T-helper 1 cell treated with Interleukin-12 subunit alpha and Interleukin-12 subunit beta and Interleukin-4 antibody, amounts not matched to agents 30 ng/mL and 1 ng/mL, for 36 hours (primary cell): ENCODE measurements around the gene RAB3GAP1. TPM values are rescaled to one million over a fixed set of nuclear protein-coding genes. Genes with fewer than 3 reads are reported as not detected.
"Not testable (repeated sequence)": the region's sequence is repeated elsewhere in the genome, so short reads cannot be mapped to it uniquely, and the experiment has no call there.

ENCODE experiments used
- intact Hi-C: fragments of 100-400 bp; cut with micrococcal nuclease; formaldehyde crosslinking; loops from one replicate; pipeline ENCODE4 v1.15.1; 2024
- total RNA-seq: library from RNA; stranded (reverse); gene quantifications from 2 replicates; pipeline ENCODE4 v1.2.3, GENCODE V29; 2022

Gene RAB3GAP1
- total RNA-seq, 1 donor from 2014 or later = 27.1 TPM

DNA sequence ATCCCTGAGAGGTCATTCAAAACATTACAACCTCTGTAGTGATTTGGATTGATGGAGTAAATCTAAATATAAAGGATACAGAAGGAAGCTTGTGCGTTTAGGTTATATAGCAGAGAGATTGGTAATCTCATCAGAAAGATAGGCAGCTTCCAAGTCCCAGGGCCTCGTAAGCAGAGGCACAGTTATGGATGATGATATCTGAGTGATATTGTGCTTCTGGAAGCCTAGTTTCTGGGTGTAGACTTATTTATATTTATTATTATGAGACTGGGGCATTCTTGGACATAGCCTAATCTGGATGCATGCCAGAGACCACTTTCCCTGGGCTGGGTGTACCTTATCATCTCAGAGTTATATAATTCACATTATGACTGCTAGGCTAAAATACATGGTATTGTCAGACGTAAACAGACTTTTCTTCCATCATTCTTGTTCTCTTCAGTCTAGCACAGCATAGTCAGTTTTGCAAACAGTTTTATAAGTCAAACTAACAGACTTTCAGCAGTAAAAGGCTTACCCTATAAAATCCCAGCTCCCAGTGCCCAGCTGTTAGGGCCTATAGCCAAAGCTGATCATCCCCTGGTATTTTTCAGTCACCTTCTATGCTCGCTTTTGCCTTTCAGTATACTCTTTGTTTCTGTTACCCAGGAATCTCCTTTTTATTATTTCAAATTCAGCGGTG, 47.9 kb downstream of the RAB3GAP1 start:
- intact Hi-C loops = no loop called here

GRCh38 chr2:135103843-135104242, 51.8 kb downstream of the RAB3GAP1 start:
- intact Hi-C loops = loop anchor here (1.0 to 2.0 kb wide), 2 partner anchors 15 to 52 kb away; partner anchors contain the start of gene RAB3GAP1

DNA sequence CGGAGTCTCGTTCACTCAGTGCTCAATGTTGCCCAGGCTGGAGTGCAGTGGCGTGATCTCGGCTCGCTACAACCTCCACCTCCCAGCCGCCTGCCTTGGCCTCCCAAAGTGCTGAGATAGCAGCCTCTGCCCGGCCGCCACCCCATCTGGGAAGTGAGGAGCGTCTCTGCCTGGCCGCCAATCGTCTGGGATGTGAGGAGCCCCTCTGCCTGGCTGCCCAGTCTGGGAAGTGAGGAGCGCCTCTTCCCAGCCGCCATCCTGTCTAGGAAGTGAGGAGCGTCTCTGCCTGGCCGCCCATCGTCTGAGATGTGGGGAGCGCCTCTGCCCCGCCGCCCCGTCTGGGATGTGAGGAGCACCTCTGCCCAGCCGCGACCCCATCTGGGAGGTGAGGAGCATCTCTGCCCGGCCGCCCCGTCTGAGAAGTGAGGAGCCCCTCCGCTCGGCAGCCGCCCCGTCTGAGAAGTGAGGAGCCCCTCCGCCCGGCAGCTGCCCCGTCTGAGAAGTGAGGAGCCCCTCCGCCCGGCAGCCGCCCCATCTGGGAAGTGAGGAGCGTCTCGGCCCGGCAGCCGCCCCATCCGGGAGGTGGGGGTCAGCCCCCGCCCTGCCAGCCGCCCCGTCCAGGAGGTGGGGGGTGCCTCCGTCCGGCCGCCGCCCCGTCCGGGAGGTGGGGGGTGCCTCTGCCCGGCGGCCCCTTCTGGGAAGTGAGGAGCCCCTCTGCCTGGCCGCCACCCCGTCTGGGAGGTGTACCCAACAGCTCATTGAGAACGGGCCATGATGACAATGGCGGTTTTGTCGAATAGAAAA, 53.6 kb downstream of the RAB3GAP1 start:
- intact Hi-C loops = not testable (repeated sequence)

DNA sequence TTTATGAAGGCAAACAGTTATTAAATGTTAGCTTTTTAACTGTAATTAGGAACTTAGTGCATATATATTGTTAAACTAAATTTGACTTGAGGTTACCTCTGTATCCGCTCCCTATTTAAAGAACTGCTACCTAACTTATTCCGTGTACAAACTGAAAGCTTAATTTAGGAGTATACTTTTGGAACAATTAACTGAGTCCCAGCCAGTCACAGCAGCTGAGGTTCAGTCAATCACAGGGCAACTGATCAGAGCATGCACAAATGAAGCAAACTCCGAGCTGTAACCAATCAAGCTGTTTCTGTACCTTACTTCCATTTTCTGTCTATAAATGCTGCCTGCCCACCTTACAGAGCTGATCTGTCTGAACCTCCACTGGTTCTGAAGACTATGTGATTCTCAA, 61.2 kb downstream of the RAB3GAP1 start:
- intact Hi-C loops = no loop called here

- intact Hi-C loops = no loop called here
These were observed 67.5 kb downstream of the RAB3GAP1 start for GRCh38 chr2:135119582-135119981.

DNA sequence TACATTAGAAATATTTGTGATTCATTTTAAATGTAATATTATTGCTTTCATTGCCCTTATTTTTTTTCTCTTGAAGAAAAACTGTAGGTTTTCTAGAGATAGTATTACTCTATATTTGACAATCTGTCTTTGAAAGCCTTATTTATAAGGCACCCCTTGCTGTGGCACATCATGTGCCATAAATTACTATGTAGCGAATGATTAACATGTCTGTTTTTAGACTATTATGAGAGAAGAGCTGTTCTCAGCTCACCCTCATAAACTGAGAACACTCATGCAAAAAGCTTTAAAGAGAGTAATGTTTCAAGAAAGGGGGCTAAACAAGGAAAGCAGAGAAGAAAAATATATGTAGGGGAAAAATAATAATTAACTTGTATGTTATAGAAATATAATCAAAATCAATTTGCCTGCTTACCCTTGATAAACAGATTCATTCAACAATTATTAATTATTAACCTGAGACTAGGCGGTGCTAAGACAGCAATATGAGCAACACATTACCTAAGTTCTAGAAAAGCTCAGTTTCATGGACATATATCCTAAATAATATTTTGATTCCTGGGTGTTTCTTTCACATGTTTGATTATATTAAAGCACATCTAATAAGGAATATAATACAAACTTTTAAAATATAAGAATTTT, 69.0 kb downstream of the RAB3GAP1 start:
- intact Hi-C loops = no loop called here

GRCh38 chr2:135121658-135122039, 69.6 kb downstream of the RAB3GAP1 start:
- intact Hi-C loops = not testable (repeated sequence)

DNA sequence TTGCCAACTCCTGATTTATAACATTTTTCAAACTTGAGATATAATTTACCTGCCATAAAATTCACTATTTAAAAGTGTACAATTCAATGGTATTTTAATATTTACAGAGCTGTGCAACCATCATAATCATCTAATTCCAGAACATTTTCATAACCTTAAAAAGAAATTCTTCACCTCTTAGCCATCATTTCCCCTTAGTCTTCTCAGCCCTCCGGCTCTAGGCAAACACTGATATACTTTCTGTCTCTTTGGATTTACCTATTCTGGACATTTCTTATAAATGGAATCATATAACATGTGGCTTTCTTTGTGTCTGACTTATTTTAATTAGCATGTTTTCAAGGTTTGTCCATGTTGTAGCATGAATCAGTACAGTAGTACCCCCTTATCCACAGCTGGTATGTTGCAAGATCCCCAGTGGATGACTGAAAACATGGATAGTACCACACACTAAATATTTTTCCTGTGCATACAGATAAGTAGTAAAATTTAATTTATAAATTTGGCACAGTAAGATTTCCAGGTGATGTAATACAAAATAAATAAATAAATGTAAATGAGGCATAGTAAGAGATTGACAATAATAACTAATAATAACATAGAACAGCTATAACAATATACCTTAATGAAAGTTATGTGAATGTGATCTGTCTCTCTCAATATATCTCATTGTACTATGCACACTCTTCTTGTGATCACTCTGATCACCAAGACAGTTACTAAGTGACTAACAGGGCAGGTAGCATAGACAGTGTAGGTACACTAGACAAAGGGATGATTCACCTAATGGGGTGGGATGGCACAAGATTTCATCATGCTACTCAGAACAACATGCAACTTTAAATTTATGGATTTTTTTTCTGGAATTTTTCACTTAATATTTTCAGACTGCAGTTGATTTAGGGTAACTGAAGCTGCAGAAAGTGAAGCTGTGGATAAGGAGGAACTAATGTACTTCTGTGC, 73.1 kb downstream of the RAB3GAP1 start:
- intact Hi-C loops = no loop called here

DNA sequence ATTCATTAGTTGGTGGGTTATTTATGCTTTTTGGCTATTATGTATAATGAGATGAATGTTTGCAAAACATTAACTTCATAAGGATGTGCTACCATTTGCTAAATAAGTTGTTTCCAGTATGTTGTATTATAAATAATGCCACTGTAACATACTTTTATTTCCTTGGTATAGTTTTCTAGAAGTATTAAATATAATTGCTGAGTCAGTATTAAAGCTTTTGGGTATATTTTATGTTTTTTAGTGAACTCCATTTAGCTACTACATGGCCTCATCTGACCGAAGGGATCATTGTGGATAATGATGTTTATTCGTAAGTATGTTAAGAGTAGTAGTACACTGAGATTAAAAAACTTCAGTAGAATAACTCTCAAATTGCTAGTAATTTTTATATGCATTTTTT, 73.8 kb downstream of the RAB3GAP1 start:
- intact Hi-C loops = no loop called here

DNA sequence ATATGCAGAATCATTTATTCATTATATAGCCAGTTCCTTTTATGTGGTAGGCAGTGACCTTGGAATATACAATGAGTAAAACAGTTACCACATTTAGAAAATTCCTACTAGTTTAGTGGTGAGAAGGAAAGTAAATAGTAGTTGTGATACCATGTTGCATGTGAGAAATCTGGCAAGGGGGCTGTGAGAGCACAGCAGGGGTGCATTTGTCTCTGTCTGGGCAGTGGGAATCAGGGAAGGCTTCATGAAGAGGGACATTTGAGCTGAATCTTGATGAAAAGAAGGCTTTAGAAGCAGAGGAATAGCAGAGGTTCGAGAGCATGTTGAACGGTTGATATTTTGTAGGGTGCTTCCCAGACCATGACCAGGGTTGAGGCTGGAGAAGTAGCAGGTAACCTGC, 78.7 kb downstream of the RAB3GAP1 start:
- intact Hi-C loops = loop anchor here (10.0 kb wide), 1 partner anchor 786 kb away; no protein-coding TSS in a partner anchor

DNA sequence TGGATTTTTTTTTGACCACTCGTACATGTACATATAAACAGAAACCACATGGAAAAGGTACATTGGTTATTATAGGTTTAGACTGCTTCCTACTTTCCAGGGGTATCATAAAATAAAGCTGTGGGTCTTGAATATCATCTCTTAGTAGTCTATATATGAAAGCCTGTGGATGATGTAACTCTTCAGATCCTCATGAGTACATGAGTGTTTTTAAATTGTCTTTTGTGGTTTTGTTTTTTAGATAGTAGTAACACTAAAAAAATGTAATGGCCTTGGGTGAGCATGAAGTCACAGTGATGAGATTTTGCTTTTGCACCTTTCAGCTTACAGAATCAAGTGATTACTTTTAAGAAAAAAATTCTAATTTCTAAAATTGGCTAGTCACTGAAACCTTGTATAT, 80.2 kb downstream of the RAB3GAP1 start:
- intact Hi-C loops = loop anchor here (10.0 kb wide), 1 partner anchor 788 kb away; no protein-coding TSS in a partner anchor

- intact Hi-C loops = no loop called here
These were observed 88.5 kb downstream of the RAB3GAP1 start for GRCh38 chr2:135140606-135141005.

DNA sequence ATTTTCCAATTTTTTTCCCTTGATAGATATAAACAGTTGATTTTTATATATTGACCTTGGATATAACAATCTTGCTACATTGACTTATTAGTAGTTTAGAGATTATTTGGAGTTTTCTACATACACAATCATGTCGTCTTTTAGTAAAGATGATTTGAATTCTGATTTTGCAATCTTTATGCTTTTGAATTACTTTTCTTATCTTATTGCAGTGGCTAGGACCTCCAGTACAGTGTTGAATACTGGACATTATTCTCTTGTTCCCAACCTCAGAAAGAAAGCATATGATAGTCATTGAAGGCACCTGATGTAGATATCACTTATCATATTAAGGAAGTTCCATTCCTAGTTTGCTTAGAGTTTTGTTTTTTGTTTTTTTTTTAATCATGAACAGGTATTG, 90.2 kb downstream of the RAB3GAP1 start:
- intact Hi-C loops = no loop called here

- intact Hi-C loops = no loop called here
These were observed 92.3 kb downstream of the RAB3GAP1 start for GRCh38 chr2:135144343-135144742.

- intact Hi-C loops = no loop called here
These were observed 97.2 kb downstream of the RAB3GAP1 start for GRCh38 chr2:135149251-135149650.

DNA sequence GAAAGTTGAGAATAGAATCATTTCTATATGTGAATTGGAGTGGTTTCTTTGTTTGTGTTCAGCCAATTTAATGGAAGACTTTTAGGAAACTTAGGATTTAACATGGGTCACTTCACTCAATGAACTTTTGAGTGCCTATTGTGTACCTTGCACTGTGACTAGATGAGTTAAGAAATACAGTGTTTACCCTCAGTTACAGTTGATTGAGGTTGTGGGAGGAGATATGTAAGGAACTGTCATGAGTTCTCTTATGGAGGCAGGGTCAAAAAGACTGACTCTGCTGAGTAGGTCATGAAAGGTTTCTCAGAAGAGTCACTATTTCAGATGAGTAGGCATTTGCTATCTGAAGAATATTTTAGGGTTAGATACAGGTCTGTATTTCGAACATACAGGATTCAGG, 98.6 kb downstream of the RAB3GAP1 start:
- intact Hi-C loops = no loop called here

DNA sequence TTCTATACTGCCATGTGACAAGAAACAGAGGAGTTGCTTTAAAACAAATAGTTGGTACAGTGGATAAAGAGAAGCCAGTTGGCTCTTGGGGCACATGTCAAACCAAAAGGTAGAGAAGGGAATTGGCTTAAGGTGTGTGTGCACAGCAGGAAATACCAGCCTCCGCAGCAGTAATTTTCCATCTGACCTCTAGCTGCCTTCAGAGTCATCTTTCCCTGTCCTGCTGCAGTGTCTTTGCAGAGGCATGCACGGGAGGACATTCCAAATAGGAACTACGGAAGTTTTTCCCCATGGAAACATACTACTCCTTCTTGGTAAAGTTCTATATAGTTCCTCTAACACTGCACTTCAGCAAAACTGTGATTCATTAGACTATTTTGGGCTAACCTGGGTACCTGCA, 99.5 kb downstream of the RAB3GAP1 start:
- intact Hi-C loops = no loop called here

GRCh38 chr2:135152361-135152760, 100.3 kb downstream of the RAB3GAP1 start:
- intact Hi-C loops = no loop called here

DNA sequence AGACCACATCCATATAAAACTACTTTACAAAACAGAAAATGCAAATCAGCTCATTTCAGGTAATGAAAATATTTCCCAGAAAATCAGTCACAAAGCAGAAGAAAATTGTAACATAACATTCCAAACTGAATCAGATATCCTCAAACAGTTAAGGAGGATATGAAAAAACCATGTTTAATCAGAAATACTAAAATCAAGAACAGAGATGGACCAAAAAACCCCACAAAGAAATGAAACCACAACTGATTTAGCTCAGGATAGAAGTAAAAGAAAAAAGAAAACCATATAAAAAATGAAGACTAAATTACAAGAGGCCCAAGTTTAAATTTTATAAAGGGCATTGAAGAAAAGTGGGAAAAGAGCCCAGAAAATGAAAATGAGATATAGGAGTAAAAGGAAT, 102.9 kb downstream of the RAB3GAP1 start:
- intact Hi-C loops = no loop called here

DNA sequence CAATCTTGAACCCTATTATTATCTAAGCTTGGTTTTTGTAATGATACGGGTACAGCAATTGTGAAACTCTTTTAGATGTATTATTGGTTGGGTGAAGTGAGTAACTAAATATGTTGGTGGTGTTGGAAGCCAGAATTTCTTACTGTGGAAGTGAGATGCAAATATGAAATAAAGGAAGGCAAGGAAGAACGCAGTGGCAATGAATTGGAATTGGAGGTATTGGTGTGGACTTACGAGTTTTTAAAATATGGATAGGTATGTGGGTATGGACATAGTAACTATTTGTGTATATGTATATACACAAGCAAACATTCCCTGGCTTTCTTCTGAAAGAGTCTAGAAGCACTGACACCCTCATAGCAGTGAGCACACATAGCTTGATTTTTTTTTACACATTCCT, 105.8 kb downstream of the RAB3GAP1 start:
- intact Hi-C loops = no loop called here

DNA sequence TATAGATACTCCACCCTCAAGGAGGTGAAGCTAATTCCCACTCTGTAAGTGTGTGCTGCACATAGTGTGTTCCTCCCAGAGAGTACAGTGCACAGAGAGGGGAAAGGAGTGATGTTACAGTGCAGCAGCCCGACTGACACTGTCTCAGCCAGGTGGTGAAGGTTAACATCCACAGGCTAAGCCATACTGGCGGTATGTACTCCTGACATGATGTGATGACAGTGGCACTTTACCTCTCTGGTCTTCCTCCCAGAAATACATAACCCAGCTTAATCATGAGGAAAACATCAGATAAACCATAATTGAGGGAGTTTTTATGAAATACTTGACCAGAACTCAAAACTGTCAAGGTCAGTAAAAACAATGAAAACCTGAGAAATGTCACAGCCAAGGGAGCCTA, 107.1 kb downstream of the RAB3GAP1 start:
- intact Hi-C loops = no loop called here
